Germinal center (tissue), 1 donor: Measurements from ENCODE around the gene SCRN1.
"Not testable (repeated sequence)": the region's sequence is repeated elsewhere in the genome, so short reads cannot be mapped to it uniquely, and the experiment has no call there.

Experiments used
- DNase-seq: peaks from one replicate; pipeline ENCODE4 v3.0.0; 2012; ENCODE audit warnings: mixed read lengths, low spot score

The SCRN1 gene

DNA sequence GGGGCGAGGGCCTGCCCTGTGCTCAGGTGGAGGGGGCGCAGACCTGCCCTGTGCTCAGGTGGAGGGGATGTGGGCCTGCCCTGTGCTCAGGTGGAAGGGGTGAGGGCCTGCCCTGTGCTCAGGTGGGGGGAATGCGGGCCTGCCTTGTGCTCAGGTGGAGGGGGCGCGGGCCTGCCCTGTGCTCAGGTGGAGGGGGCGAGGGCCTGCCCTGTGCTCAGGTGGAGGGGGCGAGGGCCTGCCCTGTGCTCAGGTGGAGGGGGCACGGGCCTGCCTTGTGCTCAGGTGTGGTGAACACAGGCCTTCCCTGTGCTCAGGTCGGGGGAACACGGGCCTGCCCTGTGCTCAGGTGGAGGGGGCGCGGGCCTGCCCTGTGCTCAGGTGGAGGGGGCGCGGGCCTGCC, 98.8 kb downstream of the SCRN1 start:
- not testable (repeated sequence) for DNase-seq

- no peak for DNase-seq
These were observed 99.3 kb downstream of the SCRN1 start for GRCh38 chr7:29890251-29890650.

- no peak for DNase-seq
These were observed 100.3 kb downstream of the SCRN1 start for GRCh38 chr7:29889288-29889687.

- DNase-seq: no peak
These were observed 101.6 kb downstream of the SCRN1 start for GRCh38 chr7:29888006-29888405.

DNA sequence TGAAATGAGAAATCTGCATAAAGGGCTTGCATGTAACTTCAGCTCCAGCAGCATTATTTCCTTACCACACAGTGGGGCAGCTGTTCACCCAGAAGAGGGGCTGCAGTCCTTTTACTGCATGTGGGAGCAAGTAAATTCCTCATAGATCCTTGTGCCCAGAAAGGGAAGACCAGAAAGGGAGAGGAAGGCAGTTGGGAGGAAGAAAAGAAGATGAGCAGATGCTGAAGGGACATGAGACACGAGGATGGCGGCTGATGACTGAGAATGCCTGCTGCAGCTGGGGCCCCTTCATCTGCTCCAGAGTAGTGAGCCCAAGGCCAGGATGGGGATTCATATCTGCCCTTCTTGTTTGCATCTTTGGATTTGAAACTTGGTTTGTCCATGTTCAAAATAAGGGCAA, 102.8 kb downstream of the SCRN1 start:
- DNase-seq: no peak

GRCh38 chr7:29885626-29886025, 104.0 kb downstream of the SCRN1 start:
- DNase-seq: no peak

DNA sequence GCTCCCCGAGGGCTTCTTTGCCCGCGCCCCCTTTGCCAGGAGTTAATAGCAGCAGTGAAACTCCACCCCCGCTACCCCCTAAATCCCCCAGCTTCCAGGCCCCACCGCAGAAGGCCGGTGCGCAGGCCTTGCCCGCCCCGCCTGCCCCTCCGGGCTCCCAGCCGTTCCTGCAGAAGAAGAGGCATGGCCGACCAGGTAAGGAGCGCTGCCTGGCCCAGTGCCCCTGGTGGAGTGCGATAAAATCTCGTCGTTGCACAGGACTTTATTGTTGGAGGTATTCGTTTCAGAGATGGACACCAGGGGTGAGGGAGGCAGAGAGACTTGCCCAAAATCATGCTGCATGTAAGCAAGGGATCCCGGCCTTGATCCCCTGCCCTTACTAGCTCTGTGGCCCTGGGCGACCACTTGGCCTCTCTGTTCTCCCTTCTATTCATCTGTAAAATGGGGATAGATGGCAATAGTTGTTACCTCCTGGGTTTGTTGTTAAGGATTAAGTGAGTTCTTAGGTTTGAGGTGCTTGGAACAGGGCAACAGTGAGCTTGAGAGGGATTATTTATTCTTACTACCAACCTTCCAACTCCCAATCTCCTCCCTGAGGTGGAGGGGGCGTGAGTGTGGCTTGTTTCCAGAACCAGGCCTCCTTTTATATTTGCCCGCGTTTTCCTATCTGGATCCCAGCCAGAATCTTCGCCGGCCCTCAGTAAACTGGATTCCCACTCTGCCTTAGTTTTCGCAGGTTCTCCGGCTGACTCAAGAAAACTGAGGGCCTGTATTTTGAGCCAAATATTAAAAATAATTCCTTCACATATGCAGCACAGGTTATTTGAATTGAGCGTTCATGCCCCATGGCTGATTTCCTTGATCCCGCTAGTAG, 105.0 kb downstream of the SCRN1 start:
- DNase-seq: no peak

- DNase-seq: no peak
These were observed 105.9 kb downstream of the SCRN1 start for GRCh38 chr7:29883462-29884398.

- no peak for DNase-seq
These were observed 107.1 kb downstream of the SCRN1 start for GRCh38 chr7:29882481-29882880.

DNA sequence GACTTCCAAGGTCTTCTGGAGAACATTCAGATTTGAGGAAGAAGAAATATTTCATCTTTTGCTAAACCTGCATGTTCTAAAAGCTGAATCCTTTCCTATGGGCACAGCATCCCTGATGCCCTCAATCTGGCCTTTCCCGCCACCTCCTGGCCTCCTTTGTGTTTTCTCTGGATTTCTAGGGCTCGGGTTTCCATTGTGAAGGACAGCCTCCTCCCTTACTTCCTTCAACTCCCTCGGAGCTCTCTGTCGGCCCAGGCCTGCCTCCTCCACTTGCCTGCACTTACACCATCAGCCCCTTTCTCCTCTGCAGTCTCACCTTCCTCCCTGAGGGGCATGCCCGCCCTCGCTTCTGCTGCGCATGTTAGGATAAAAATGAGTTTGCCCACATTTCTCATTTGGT, 107.9 kb downstream of the SCRN1 start:
- no peak for DNase-seq

GRCh38 chr7:29879609-29880008, 110.0 kb downstream of the SCRN1 start:
- DNase-seq: no peak

DNA sequence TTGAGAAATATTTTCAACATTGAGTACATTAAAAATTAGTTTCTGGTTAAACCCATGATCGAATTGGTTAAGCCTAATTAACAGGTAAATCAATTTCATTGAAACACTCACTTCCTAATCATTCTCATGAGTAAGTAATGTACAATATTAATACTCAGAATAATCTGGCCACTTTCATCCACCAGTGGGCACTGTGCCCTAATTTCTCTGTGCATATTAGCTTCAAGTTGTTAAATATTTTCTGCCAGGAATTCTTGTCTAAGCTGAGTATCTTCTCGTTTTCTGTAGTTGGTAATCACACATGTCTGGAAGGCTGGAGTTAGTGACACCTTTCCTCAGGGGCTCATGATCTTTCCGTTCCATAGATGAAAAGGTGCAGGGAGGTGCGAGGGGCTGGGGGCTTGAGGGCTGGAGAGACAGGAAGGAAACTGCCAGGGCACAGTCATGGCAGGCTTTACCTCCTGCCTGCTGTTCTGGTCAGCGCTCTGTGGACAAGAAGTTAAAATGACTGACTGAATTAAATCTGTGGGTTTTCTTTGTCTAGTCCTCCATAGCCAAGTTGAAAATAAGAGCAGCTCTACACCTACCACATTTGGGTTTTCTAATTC, 111.4 kb downstream of the SCRN1 start:
- DNase-seq: peak; percentile 45

- DNase-seq: no peak
These were observed 112.4 kb downstream of the SCRN1 start for GRCh38 chr7:29877196-29877595.

DNA sequence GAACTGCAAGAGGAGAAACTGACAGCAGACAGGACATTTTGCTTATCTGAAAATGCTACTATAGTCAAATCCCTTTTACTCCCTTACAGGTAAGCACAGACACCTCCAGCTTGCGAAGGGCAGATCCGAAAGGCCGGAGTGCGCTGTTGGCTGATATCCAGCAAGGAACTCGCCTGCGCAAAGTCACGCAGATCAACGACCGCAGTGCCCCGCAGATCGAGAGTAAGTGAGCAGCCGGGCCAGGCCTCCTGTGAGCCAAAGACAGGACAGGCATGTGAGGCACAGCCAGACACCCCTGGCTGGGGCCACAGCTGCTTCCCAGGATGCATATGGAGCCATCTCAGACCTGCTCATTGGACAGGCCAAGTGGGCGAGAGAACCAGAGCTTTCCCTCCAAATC, 113.9 kb downstream of the SCRN1 start:
- DNase-seq: no peak

DNA sequence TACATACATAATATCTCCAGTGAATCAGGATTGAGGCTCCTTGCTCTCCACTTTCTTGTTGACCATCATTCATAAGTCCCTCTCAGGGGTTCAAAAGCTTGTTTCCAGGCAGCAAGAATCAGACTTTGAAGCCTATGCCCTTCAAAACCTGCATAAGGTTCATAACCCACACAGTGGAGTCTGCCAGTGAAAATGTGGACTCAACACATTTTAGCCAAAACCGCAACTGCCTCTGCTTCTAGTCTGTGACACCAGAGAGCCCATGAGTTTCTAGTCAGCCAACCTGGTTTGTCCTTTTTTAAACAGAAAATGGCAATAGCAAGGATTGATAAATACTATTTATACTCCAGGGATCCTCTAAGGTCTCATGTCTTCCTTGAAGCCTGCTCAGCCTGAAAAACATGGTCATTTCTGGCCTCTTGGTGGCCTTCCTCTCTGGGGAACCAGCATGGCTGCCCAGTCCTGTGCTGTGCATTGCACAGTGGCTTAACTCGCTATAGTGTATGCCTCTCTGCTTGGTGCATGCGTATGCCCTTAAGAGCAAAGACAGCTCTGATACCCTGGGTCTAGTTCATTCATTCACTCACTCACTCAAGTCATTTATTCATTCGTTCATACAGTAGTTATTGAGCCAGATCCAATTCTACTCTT, 115.8 kb downstream of the SCRN1 start:
- no peak for DNase-seq

DNA sequence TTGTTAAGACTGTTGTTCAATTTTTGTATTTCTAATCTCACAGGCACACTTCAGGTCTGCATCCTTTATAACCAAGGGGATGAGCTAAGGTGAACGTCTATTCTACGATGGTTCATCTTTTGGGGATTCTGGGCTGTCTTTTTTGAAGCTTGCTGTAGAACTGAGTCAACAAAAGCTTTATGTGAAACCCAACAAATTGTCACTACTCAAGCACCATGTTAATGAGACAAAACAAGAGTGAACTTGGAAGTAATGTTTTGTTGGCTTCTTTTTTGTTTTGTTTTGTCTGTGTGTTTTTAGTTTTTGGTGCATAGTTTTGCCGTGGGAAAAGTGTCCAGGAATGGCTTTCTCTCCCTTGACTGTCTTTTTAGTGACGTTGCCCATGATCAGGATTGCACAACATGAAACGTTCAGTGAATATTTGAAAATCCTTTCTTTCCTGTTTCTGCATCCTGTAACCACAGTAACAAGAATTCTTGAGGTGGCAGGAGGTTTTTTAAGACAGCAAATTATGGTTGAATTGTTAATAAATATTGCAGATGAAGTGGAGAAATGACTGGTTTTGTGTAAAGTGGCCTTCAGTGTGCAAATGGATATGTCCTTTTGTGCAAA, 117.7 kb downstream of the SCRN1 start:
- DNase-seq: no peak
